HG03460 (cell line): ENCODE results near the gene USP20.

Source experiments
- ATAC-seq: cut with Tn5 transposase; IDR thresholded peaks from one replicate; pipeline ENCODE4 v1.9.1; 2021; ENCODE audit not compliant: unreplicated experiment

Gene USP20

GRCh38 chr9:129914051-129914450, 78.8 kb downstream of the USP20 start:
- ATAC-seq, result no peak

- no peak for ATAC-seq
These were observed 81.4 kb downstream of the USP20 start for GRCh38 chr9:129916707-129917106.

GRCh38 chr9:129918296-129918950, 83.2 kb downstream of the USP20 start:
- no peak for ATAC-seq

GRCh38 chr9:129919277-129919676, 84.0 kb downstream of the USP20 start:
- ATAC-seq, result no peak

GRCh38 chr9:129919841-129920240, 84.6 kb downstream of the USP20 start:
- no peak for ATAC-seq

- ATAC-seq, result no peak
These were observed 86.6 kb downstream of the USP20 start for GRCh38 chr9:129921905-129922304.

- ATAC-seq, result no peak
These were observed 88.3 kb downstream of the USP20 start for GRCh38 chr9:129923589-129923988.

- no peak for ATAC-seq
These were observed 94.4 kb downstream of the USP20 start for GRCh38 chr9:129929496-129930125.

- no peak for ATAC-seq
These were observed 95.5 kb downstream of the USP20 start for GRCh38 chr9:129930743-129931142.
